ENCODE measurements around the gene ZNF561.

DNA sequence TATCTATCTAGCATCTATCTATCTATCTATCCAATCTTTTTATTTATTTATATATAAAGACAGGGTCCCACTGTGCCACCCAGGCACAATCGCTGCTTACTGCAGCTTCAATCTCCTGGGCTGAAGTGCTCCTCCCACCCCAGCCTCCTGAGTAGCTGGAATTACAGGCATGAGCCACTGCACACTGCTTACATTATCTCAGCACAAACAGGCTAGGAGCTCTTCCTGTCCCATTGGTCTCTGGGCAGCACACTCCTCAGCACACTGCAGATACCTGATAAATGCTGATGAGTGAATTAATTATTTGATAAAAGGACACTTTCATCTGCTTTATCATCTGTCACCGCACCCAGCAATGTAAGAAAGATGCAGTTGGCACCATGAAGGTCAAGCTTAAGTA, 37.7 kb upstream of the ZNF561 start:
- TF ChIP-seq POLR2A (IDR thresholded peaks at IDR 0.05): no peak
- no peak for TF ChIP-seq CTCF (IDR thresholded peaks at IDR 0.05)
